Breast epithelium (tissue), 3 donors: Measurements from ENCODE around the gene BCAS3.

Experiments used
- POLR2AphosphoS5 ChIP-seq, 3 donors: sonication (generic); formaldehyde crosslinking; IDR thresholded peaks; one replicate each; pipeline ENCODE4 v1.6.1; 2017; ENCODE audit warnings: antibody characterized with exemption in 3 of 3
- TF ChIP-seq, protein P1 (sequence below), 3 donors: fragments of 450-650 bp; IDR thresholded peaks; one replicate each; pipeline ENCODE4 v1.5.1; 2016 to 2017; ENCODE audit warnings: antibody characterized with exemption in 3 of 3, mild to moderate bottlenecking in 3 of 3, moderate library complexity in 3 of 3

DNA sequence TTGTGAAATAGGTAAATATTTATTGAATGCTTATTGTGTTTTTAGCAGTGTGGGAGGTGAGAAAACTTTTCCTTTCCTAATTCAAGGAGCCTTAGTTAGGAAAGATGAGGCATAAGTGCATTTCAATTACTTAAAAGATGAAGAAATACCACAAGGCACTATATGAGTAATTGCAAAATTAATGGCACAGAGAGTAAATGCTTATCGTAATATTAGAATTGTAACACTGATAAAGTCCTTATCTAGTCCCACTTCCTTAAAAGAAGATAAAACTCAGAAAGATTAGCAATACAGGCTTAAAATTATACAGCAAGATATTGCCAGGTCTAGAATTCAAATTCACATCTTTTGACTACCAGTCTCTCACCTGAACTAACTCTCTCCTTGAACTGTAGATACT lies 489.4 kb downstream of the BCAS3 start:
- TF ChIP-seq, protein P1, sequence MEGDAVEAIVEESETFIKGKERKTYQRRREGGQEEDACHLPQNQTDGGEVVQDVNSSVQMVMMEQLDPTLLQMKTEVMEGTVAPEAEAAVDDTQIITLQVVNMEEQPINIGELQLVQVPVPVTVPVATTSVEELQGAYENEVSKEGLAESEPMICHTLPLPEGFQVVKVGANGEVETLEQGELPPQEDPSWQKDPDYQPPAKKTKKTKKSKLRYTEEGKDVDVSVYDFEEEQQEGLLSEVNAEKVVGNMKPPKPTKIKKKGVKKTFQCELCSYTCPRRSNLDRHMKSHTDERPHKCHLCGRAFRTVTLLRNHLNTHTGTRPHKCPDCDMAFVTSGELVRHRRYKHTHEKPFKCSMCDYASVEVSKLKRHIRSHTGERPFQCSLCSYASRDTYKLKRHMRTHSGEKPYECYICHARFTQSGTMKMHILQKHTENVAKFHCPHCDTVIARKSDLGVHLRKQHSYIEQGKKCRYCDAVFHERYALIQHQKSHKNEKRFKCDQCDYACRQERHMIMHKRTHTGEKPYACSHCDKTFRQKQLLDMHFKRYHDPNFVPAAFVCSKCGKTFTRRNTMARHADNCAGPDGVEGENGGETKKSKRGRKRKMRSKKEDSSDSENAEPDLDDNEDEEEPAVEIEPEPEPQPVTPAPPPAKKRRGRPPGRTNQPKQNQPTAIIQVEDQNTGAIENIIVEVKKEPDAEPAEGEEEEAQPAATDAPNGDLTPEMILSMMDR (IDR thresholded peaks at IDR 0.05), result no peak
- TF ChIP-seq POLR2AphosphoS5 (IDR thresholded peaks at IDR 0.05), result no peak
